Measurements from ENCODE around the gene MAFF. TPM values are rescaled to one million over a fixed set of nuclear protein-coding genes. Genes with fewer than 3 reads are reported as not detected.

Gene MAFF
- 7.9 and 8.2 TPM in 2 replicates for polyA plus RNA-seq (2012; rRNA removed)
- 7.0 and 7.4 TPM in 2 replicates for polyA plus RNA-seq (2012; cell fraction: cytosol; rRNA removed)
- polyA plus RNA-seq (2012; cell fraction: nucleus; rRNA removed), result 9.6 and 10.1 TPM in 2 replicates

GRCh38 chr22:38201711-38202436 lies at the start of gene MAFF:
Gene MAFF (plus strand): TSS chr22:38201994. CDS start chr22:38213854, 11,860 bp downstream.
- peak within 1 kb of the TSS; percentile 61 to 85 for H3K27ac ChIP-seq (ENCODE audit: low read depth in 2 of 2, low read length in 1 of 2)
- H4K20me1 ChIP-seq (ENCODE audit: insufficient read depth), result peaks cover 21% of the 10 kb centered on the region
- no peaks in the 10 kb centered on the region for H3F3A ChIP-seq (replicated peaks; ENCODE audit: insufficient read depth)
- WGBS (ENCODE audit: low lambda C conversion rate), result 0% methylated on average over 1 of the region's 85 CpGs
- H2AFZ ChIP-seq (ENCODE audit: low read depth), result peak within 1 kb of the TSS; percentile 82
- H3K9ac ChIP-seq, result peak within 1 kb of the TSS; percentile 92
- peaks cover 0 to 11% of the 10 kb centered on the region in 2 experiments; a peak in 1 of 4 replicates for H3K4me1 ChIP-seq (ENCODE audit: control insufficient read depth in 1 of 2, insufficient read depth in 2 of 2, low read depth in 1 of 2, low read length in 1 of 2)
- no peaks in the 10 kb centered on the region for H3K27me3 ChIP-seq (ENCODE audit: insufficient read depth)
- H3K4me3 ChIP-seq (ENCODE audit: low read depth in 2 of 2, low read length in 1 of 2), result peak within 1 kb of the TSS; percentile 60 to 63
- ChIA-PET CTCF (interaction anchor here (0.6 to 1.7 kb wide), 3 partner anchors 51 to 150 kb away, joined by 3 to 6 read pairs (median 3); no protein-coding TSS in a partner anchor), POLR2A (no interaction called here)
- no peaks in the 10 kb centered on the region for H3K9me2 ChIP-seq
- peak within 1 kb of the TSS; percentile 84 for H3K4me2 ChIP-seq
- DNase-seq, result peak; percentile 91
- peaks cover 39% of the 10 kb centered on the region for H3K79me2 ChIP-seq (ENCODE audit: insufficient read depth)
- no peaks in the 10 kb centered on the region for H3K9me3 ChIP-seq
- no peaks in the 10 kb centered on the region for H3K36me3 ChIP-seq (replicated peaks in 1 of 2; ENCODE audit: control insufficient read depth in 1 of 2, insufficient read depth in 2 of 2, low read length in 1 of 2)
- TF ChIP-seq EP300 (IDR thresholded peaks at IDR 0.05; ENCODE audit: borderline replicate concordance in 1 of 2, low read depth in 1 of 2, low read length in 1 of 2), result no peak
- no peak for TF ChIP-seq SMC3 (IDR thresholded peaks at IDR 0.05; ENCODE audit: low read depth, low read length)
- TF ChIP-seq JUND (IDR thresholded peaks at IDR 0.05), result peak; percentile 32; the same call in 1 of the 2 replicates
- peak; percentile 54; the same call in 1 of the 2 replicates for TF ChIP-seq FOSL2 (IDR thresholded peaks at IDR 0.05; ENCODE audit: borderline replicate concordance, low read depth)
- TF ChIP-seq FOXJ3 (CRISPR knock-in tag; IDR thresholded peaks at IDR 0.05), result no peak
- TF ChIP-seq MXI1 (IDR thresholded peaks at IDR 0.05; ENCODE audit: low read depth, low read length), result no peak; the same call in 1 of the 2 replicates
- TF ChIP-seq SIN3A (IDR thresholded peaks at IDR 0.05; ENCODE audit: borderline replicate concordance, low read depth, low read length), result peak; percentile 30; the same call in 1 of the 2 replicates
- no peak for TF ChIP-seq NRF1 (IDR thresholded peaks at IDR 0.05; ENCODE audit: low read depth, low read length)
- no peak for TF ChIP-seq YY1 (IDR thresholded peaks at IDR 0.05; ENCODE audit: low read depth)
- TF ChIP-seq GATA2 (CRISPR knock-in tag; IDR thresholded peaks at IDR 0.05), result no peak
- no peak; the same call in 1 of the 2 replicates for TF ChIP-seq ELF1 (IDR thresholded peaks at IDR 0.05)
- TF ChIP-seq RAD21 (IDR thresholded peaks at IDR 0.05; ENCODE audit: low read length), result no peak
- peak; percentile 97 for TF ChIP-seq CHD2 (IDR thresholded peaks at IDR 0.05; ENCODE audit: low read length, partially characterized antibody)
- no peak for TF ChIP-seq RFX5 (IDR thresholded peaks at IDR 0.05; ENCODE audit: low read length)
- no peak for TF ChIP-seq RXRA (IDR thresholded peaks at IDR 0.05; ENCODE audit: borderline replicate concordance, low read depth)
- TF ChIP-seq ZBTB33 (IDR thresholded peaks at IDR 0.05; ENCODE audit: borderline replicate concordance, low read depth), result peak; percentile 85; the same call in 1 of the 2 replicates
- no peak for TF ChIP-seq MEF2A (IDR thresholded peaks at IDR 0.05; ENCODE audit: borderline replicate concordance, low read depth)
- TF ChIP-seq TEAD4 (IDR thresholded peaks at IDR 0.05; ENCODE audit: borderline replicate concordance, insufficient read depth), result peak; percentile 71; the same call in 1 of the 2 replicates
- no peak for TF ChIP-seq FOXM1 (IDR thresholded peaks at IDR 0.05; ENCODE audit: low read depth)
- TF ChIP-seq EZH2phosphoT487 (IDR thresholded peaks at IDR 0.05; ENCODE audit: borderline replicate concordance, low read depth), result no peak
- no peak for TF ChIP-seq IRF3 (IDR thresholded peaks at IDR 0.05; ENCODE audit: low read depth, low read length)
- TF ChIP-seq TCF12 (IDR thresholded peaks at IDR 0.05), result no peak
- peak; percentile 40; the same call in 1 of the 2 replicates for TF ChIP-seq TAF1 (IDR thresholded peaks at IDR 0.05; ENCODE audit: borderline replicate concordance, low read depth, low read length)
- no peak for TF ChIP-seq PBX3 (IDR thresholded peaks at IDR 0.05)
- TF ChIP-seq USF1 (IDR thresholded peaks at IDR 0.05; ENCODE audit: borderline replicate concordance, low read depth), result peak; percentile 72; the same call in 1 of the 2 replicates
